ENCODE data around the gene FMO1.

DNA sequence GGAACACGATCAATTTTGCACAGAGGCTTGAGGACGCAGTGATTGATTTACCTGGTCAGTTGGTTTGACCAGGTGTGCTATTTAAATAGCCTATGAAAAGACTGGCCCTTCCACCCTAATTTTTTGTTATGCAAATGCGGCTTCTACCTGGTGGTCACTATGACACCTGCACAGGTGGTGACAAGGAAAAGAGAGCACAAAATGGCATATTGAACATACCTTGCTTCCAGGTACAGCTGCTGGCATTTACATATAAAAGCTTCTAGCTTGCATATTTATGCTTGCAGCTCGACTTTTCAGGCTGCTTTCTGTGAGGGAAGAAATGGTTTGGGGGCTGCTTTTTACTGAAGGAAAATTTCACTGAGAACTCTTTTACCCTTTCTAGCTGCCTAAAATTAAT, 50.4 kb downstream of the FMO1 start:
- TF ChIP-seq, protein P1, sequence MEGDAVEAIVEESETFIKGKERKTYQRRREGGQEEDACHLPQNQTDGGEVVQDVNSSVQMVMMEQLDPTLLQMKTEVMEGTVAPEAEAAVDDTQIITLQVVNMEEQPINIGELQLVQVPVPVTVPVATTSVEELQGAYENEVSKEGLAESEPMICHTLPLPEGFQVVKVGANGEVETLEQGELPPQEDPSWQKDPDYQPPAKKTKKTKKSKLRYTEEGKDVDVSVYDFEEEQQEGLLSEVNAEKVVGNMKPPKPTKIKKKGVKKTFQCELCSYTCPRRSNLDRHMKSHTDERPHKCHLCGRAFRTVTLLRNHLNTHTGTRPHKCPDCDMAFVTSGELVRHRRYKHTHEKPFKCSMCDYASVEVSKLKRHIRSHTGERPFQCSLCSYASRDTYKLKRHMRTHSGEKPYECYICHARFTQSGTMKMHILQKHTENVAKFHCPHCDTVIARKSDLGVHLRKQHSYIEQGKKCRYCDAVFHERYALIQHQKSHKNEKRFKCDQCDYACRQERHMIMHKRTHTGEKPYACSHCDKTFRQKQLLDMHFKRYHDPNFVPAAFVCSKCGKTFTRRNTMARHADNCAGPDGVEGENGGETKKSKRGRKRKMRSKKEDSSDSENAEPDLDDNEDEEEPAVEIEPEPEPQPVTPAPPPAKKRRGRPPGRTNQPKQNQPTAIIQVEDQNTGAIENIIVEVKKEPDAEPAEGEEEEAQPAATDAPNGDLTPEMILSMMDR (IDR thresholded peaks at IDR 0.05; ENCODE audit: low read depth, low read length), result no peak
- TF ChIP-seq POLR2A (IDR thresholded peaks at IDR 0.05; ENCODE audit: extremely low read depth, insufficient read length), result no peak

Data from NB4 (cell line).